Hepatocyte (in vitro differentiated cells): ENCODE measurements around the gene ERFL. TPM values are rescaled to one million over a fixed set of nuclear protein-coding genes. Genes with fewer than 3 reads are reported as not detected.

ENCODE experiments used
- DNase-seq: peaks from one replicate; pipeline ENCODE4 v3.0.0-alpha.2; 2016; ENCODE audit warnings: low spot score
- H2AFZ ChIP-seq: fragments of 200-600 bp; sonication (generic); 2 replicates; pipeline ENCODE4 v1.6.0; 2016; ENCODE audit warnings: antibody characterized with exemption, mild to moderate bottlenecking
- H3K27ac ChIP-seq: fragments of 200-600 bp; sonication (generic); 2 replicates; pipeline ENCODE4 v1.5.1; 2016; ENCODE audit warnings: mild to moderate bottlenecking
- H3K27me3 ChIP-seq: fragments of 200-600 bp; sonication (generic); 2 replicates; pipeline ENCODE4 v1.6.1; 2016
- H3K36me3 ChIP-seq: fragments of 200-600 bp; sonication (generic); replicated peaks from 2 replicates; pipeline ENCODE4 v1.5.1; 2016; ENCODE audit warnings: low read depth; ENCODE audit not compliant: insufficient read depth
- H3K4me1 ChIP-seq: fragments of 200-600 bp; sonication (generic); 2 replicates; pipeline ENCODE4 v1.5.1; 2016; ENCODE audit warnings: mild to moderate bottlenecking, moderate library complexity; ENCODE audit not compliant: insufficient read depth
- H3K4me2 ChIP-seq: fragments of 200-600 bp; sonication (generic); 2 replicates; pipeline ENCODE4 v1.6.0; 2016
- H3K4me3 ChIP-seq: fragments of 200-600 bp; sonication (generic); 2 replicates; pipeline ENCODE4 v1.5.1; 2016; ENCODE audit warnings: mild to moderate bottlenecking
- H3K79me2 ChIP-seq: fragments of 200-600 bp; sonication (generic); 2 replicates; pipeline ENCODE4 v1.6.0; 2017; ENCODE audit warnings: mild to moderate bottlenecking
- H3K9me2 ChIP-seq: fragments of 200-600 bp; sonication (generic); replicated peaks from 2 replicates; pipeline ENCODE4 v1.6.0; 2017; ENCODE audit warnings: mild to moderate bottlenecking; ENCODE audit not compliant: insufficient read depth
- H3K9me3 ChIP-seq: fragments of 200-600 bp; sonication (generic); 2 replicates; pipeline ENCODE4 v1.5.1; 2016; ENCODE audit warnings: low read depth, mild to moderate bottlenecking
- H4K20me1 ChIP-seq: fragments of 200-600 bp; sonication (generic); 2 replicates; pipeline ENCODE4 v1.6.0; 2016; ENCODE audit warnings: mild to moderate bottlenecking; ENCODE audit not compliant: insufficient read depth, poor library complexity, severe bottlenecking
- CTCF ChIP-seq: fragments of 200-600 bp; sonication (generic); IDR thresholded peaks from 2 replicates; pipeline ENCODE4 v1.5.1; 2016; ENCODE audit warnings: antibody characterized with exemption, mild to moderate bottlenecking; ENCODE audit not compliant: poor library complexity
- EZH2 ChIP-seq: fragments of 200-600 bp; sonication (generic); IDR thresholded peaks from 2 replicates; pipeline ENCODE4 v1.6.1; 2016; ENCODE audit warnings: antibody characterized with exemption, mild to moderate bottlenecking, borderline replicate concordance
- EZH2phosphoT487 ChIP-seq: fragments of 200-600 bp; sonication (generic); IDR thresholded peaks from one replicate; pipeline ENCODE4 v1.6.1; 2018; ENCODE audit warnings: antibody characterized with exemption, mild to moderate bottlenecking, low read depth, moderate library complexity; ENCODE audit not compliant: unreplicated experiment, severe bottlenecking
- WGBS: methylation state at CpG from one replicate; pipeline ENCODE4 v1.1.6; 2016; ENCODE audit warnings: low lambda C conversion rate; ENCODE audit errors: missing lambda C conversion rate; 5-methylcytosine and 5-hydroxymethylcytosine counted together
- microRNA-seq: library from miRNA; unstranded; fragments of <30 nt; microRNA quantifications from one replicate; pipeline ENCODE4, GENCODE V29; 2017
- polyA plus RNA-seq: library from polyadenylated mRNA; unstranded; fragments of >200 nt; fragmentation: Nextera tagmentation; extraction: Ambion mirVana; gene quantifications from 2 replicates; pipeline ENCODE4 v1.2.1, GENCODE V29; 2016
- small RNA-seq: library from RNA; depleted of rRNA; stranded (forward); fragments of <200 nt; gene quantifications from one replicate; pipeline ENCODE3, GENCODE V24; 2014
- total RNA-seq: library from RNA; depleted of rRNA; stranded (reverse); fragments of >200 nt; gene quantifications from 2 replicates; pipeline ENCODE4 v1.2.3, GENCODE V29; 2014

Gene ERFL
- total and polyA plus RNA-seq, 2 experiments from 2014 or later, result 0.53 TPM; not detected in 1

GRCh38 chr19:41860419-41861115, 67.7 kb downstream of the ERFL start:
- Histone ChIP-seq H3K27ac (peak overlapping the region; percentile 96), H4K20me1 (peaks cover 44% of the 10 kb centered on the region), H3K4me1 (peaks cover 14% of the 10 kb centered on the region), H3K79me2 (peaks cover 51% of the 10 kb centered on the region), H2AFZ (no peak overlapping the region), H3K9me3 (no peaks in the 10 kb centered on the region), H3K36me3 (no peaks in the 10 kb centered on the region), H3K9me2 (no peaks in the 10 kb centered on the region), H3K4me2 (peak overlapping the region; percentile 97), H3K27me3 (no peaks in the 10 kb centered on the region), H3K4me3 (peak overlapping the region; percentile 69)
- 4% methylated on average over 16 of the region's 45 CpGs for WGBS
- DNase-seq, result no peak
- TF ChIP-seq EZH2 (no peak), CTCF (no peak), EZH2phosphoT487 (no peak)

- Histone ChIP-seq H4K20me1 (peaks cover 36% of the 10 kb centered on the region), H3K27me3 (no peaks in the 10 kb centered on the region), H3K79me2 (peaks cover 43% of the 10 kb centered on the region), H3K4me2 (peak within 1 kb of the TSS; percentile 97), H3K9me3 (no peaks in the 10 kb centered on the region), H3K4me3 (peak within 1 kb of the TSS; percentile 69), H2AFZ (peak within 1 kb of the TSS; percentile 51), H3K4me1 (peaks cover 14% of the 10 kb centered on the region), H3K36me3 (no peaks in the 10 kb centered on the region), H3K27ac (peak within 1 kb of the TSS; percentile 96), H3K9me2 (no peaks in the 10 kb centered on the region)
- WGBS, result 1% methylated on average over 71 of the region's 76 CpGs
- TF ChIP-seq CTCF (peak; percentile 49), EZH2phosphoT487 (no peak)
- DNase-seq, result peak; percentile 99
These were observed 68.4 kb downstream of the ERFL start, which contains the start of gene RPS19 for GRCh38 chr19:41859618-41860418. TSS of gene RPS19 (plus strand) at chr19:41860255. CDS start at chr19:41860775, 520 bp downstream.

- DNase-seq, result no peak
- Histone ChIP-seq H4K20me1 (peaks cover 30% of the 10 kb centered on the region), H3K79me2 (peaks cover 37% of the 10 kb centered on the region), H3K27ac (peak overlapping the region; percentile 53), H3K4me2 (peak overlapping the region; percentile 77), H3K36me3 (no peaks in the 10 kb centered on the region), H3K4me1 (peaks cover 14% of the 10 kb centered on the region), H3K9me2 (no peaks in the 10 kb centered on the region), H3K4me3 (peak overlapping the region; percentile 10), H3K9me3 (no peaks in the 10 kb centered on the region), H2AFZ (peak overlapping the region; percentile 51), H3K27me3 (no peaks in the 10 kb centered on the region)
- 4% methylated on average over 8 of the region's 8 CpGs for WGBS
- TF ChIP-seq EZH2phosphoT487 (no peak), EZH2 (no peak), CTCF (no peak)
These were observed 69.0 kb downstream of the ERFL start for GRCh38 chr19:41859213-41859617.

Small RNA genes within 50 kb of the gene (microRNA-seq; reads per million reads assigned to microRNA genes)
- 1.8 reads per million for gene MIR6797

Small RNA genes within 50 kb of the gene (small RNA-seq; reads per million reads assigned to genes)
- gene MIR6797, result not detected

Other genes starting within 250 kb of the ERFL start
- 2.7 and 6.3 TPM in 2 replicates for gene CEACAM7, start 240.2 kb downstream of the ERFL start, total RNA-seq
- not detected in 2 replicates for gene CEACAM7, start 240.2 kb downstream of the ERFL start, polyA plus RNA-seq
- 2.7 and 11.5 TPM in 2 replicates for gene CEACAM5, start 219.8 kb downstream of the ERFL start, total RNA-seq
- gene CEACAM5, start 219.8 kb downstream of the ERFL start, polyA plus RNA-seq, result 0.96 and 1.5 TPM in 2 replicates
- 7.9 and 16.0 TPM in 2 replicates for gene CEACAM6, start 172.9 kb downstream of the ERFL start, total RNA-seq
- gene CEACAM6, start 172.9 kb downstream of the ERFL start, polyA plus RNA-seq, result 4.5 and 5.3 TPM in 2 replicates
- not detected in 2 replicates for gene CEACAM3, start 131.9 kb downstream of the ERFL start, total RNA-seq
- not detected in 2 replicates for gene CEACAM3, start 131.9 kb downstream of the ERFL start, polyA plus RNA-seq
- not detected in 2 replicates for gene LYPD4, start 83.8 kb downstream of the ERFL start, total RNA-seq
- gene LYPD4, start 83.8 kb downstream of the ERFL start, polyA plus RNA-seq, result not detected in 2 replicates
- not detected in 2 replicates for gene DMRTC2, start 83.4 kb downstream of the ERFL start, total RNA-seq
- not detected in 2 replicates for gene DMRTC2, start 83.4 kb downstream of the ERFL start, polyA plus RNA-seq
- gene RPS19, start 68.2 kb downstream of the ERFL start, total RNA-seq, result 740 and 840 TPM in 2 replicates
- 1,425 and 1,529 TPM in 2 replicates for gene RPS19, start 68.2 kb downstream of the ERFL start, polyA plus RNA-seq
- 0.37 TPM in 1 of 2 replicates, not detected in the other for gene CD79A, start 51.2 kb downstream of the ERFL start, total RNA-seq
- 0.27 TPM in 1 of 2 replicates, not detected in the other for gene CD79A, start 51.2 kb downstream of the ERFL start, polyA plus RNA-seq
- gene ARHGEF1, start 45.3 kb downstream of the ERFL start, total RNA-seq, result 22.1 and 29.7 TPM in 2 replicates
- gene ARHGEF1, start 45.3 kb downstream of the ERFL start, polyA plus RNA-seq, result 67.8 and 71.7 TPM in 2 replicates
- gene RABAC1, start 30.9 kb upstream of the ERFL start, total RNA-seq, result 203 and 214 TPM in 2 replicates
- 395 and 469 TPM in 2 replicates for gene RABAC1, start 30.9 kb upstream of the ERFL start, polyA plus RNA-seq
- gene ATP1A3, start 65.8 kb upstream of the ERFL start, total RNA-seq, result 0.03 TPM in 1 of 2 replicates, not detected in the other
- gene ATP1A3, start 65.8 kb upstream of the ERFL start, polyA plus RNA-seq, result 0.82 TPM in 1 of 2 replicates, not detected in the other
- 0.60 and 0.92 TPM in 2 replicates for gene GRIK5, start 141.8 kb upstream of the ERFL start, total RNA-seq
- gene GRIK5, start 141.8 kb upstream of the ERFL start, polyA plus RNA-seq, result 0.34 and 0.50 TPM in 2 replicates
- 10.7 and 11.8 TPM in 2 replicates for gene ZNF574, start 147.7 kb upstream of the ERFL start, total RNA-seq
- 13.3 and 13.6 TPM in 2 replicates for gene ZNF574, start 147.7 kb upstream of the ERFL start, polyA plus RNA-seq
- gene POU2F2, start 204.0 kb upstream of the ERFL start, total RNA-seq, result 0.16 TPM in 1 of 2 replicates, not detected in the other
- 0.15 and 0.52 TPM in 2 replicates for gene POU2F2, start 204.0 kb upstream of the ERFL start, polyA plus RNA-seq